ENCODE data around the gene FMNL2. TPM values are rescaled to one million over a fixed set of nuclear protein-coding genes. Genes with fewer than 3 reads are reported as not detected.

The FMNL2 gene
- total RNA-seq, 1 experiment from 2014 or later: 16.3 TPM

GRCh38 chr2:152606081-152606480, 271.1 kb downstream of the FMNL2 start:
- in situ Hi-C loops (cut with HindIII; ENCODE audit: low sequenced_read_pairs): no loop called here
- no peak for DNase-seq (ENCODE audit: low spot score)

- DNase-seq (ENCODE audit: low spot score): no peak
- in situ Hi-C loops (cut with HindIII; ENCODE audit: low sequenced_read_pairs): no loop called here
Measured at GRCh38 chr2:152606941-152607340, 272.0 kb downstream of the FMNL2 start.

GRCh38 chr2:152607793-152608300, 272.9 kb downstream of the FMNL2 start:
- in situ Hi-C loops (cut with HindIII; ENCODE audit: low sequenced_read_pairs): no loop called here
- DNase-seq (ENCODE audit: low spot score): no peak

GRCh38 chr2:152609154-152609553, 274.2 kb downstream of the FMNL2 start:
- DNase-seq (ENCODE audit: low spot score): no peak
- in situ Hi-C loops (cut with HindIII; ENCODE audit: low sequenced_read_pairs): no loop called here

GRCh38 chr2:152609699-152610098, 274.7 kb downstream of the FMNL2 start:
- DNase-seq (ENCODE audit: low spot score): no peak
- in situ Hi-C loops (cut with HindIII; ENCODE audit: low sequenced_read_pairs): no loop called here

GRCh38 chr2:152611458-152612231, 276.7 kb downstream of the FMNL2 start:
- in situ Hi-C loops (cut with HindIII; ENCODE audit: low sequenced_read_pairs): no loop called here
- peak; percentile 30 for DNase-seq (ENCODE audit: low spot score)

GRCh38 chr2:152613235-152613634, 278.3 kb downstream of the FMNL2 start:
- no peak for DNase-seq (ENCODE audit: low spot score)
- in situ Hi-C loops (cut with HindIII; ENCODE audit: low sequenced_read_pairs): no loop called here

- in situ Hi-C loops (cut with HindIII; ENCODE audit: low sequenced_read_pairs): no loop called here
- no peak for DNase-seq (ENCODE audit: low spot score)
Measured at GRCh38 chr2:152615177-152615576, 280.2 kb downstream of the FMNL2 start.

GRCh38 chr2:152617456-152618192, 282.6 kb downstream of the FMNL2 start:
- in situ Hi-C loops (cut with HindIII; ENCODE audit: low sequenced_read_pairs): no loop called here
- no peak for DNase-seq (ENCODE audit: low spot score)

GRCh38 chr2:152618193-152618564, 283.2 kb downstream of the FMNL2 start:
- in situ Hi-C loops (cut with HindIII; ENCODE audit: low sequenced_read_pairs): no loop called here
- DNase-seq (ENCODE audit: low spot score): no peak

GRCh38 chr2:152620208-152620607, 285.2 kb downstream of the FMNL2 start:
- in situ Hi-C loops (cut with HindIII; ENCODE audit: low sequenced_read_pairs): no loop called here
- peak; percentile 71 for DNase-seq (ENCODE audit: low spot score)

GRCh38 chr2:152620985-152621384, 286.0 kb downstream of the FMNL2 start:
- no peak for DNase-seq (ENCODE audit: low spot score)
- in situ Hi-C loops (cut with HindIII; ENCODE audit: low sequenced_read_pairs): no loop called here

GRCh38 chr2:152622219-152622618, 287.2 kb downstream of the FMNL2 start:
- DNase-seq (ENCODE audit: low spot score): peak; percentile 52
- in situ Hi-C loops (cut with HindIII; ENCODE audit: low sequenced_read_pairs): no loop called here

GRCh38 chr2:152623076-152623740, 288.2 kb downstream of the FMNL2 start:
- no peak for DNase-seq (ENCODE audit: low spot score)
- in situ Hi-C loops (cut with HindIII; ENCODE audit: low sequenced_read_pairs): no loop called here

- no peak for DNase-seq (ENCODE audit: low spot score)
- in situ Hi-C loops (cut with HindIII; ENCODE audit: low sequenced_read_pairs): no loop called here
Measured at GRCh38 chr2:152623775-152624174, 288.8 kb downstream of the FMNL2 start.

GRCh38 chr2:152624805-152625204, 289.8 kb downstream of the FMNL2 start:
- DNase-seq (ENCODE audit: low spot score): no peak
- in situ Hi-C loops (cut with HindIII; ENCODE audit: low sequenced_read_pairs): no loop called here

GRCh38 chr2:152626911-152627339, 292.0 kb downstream of the FMNL2 start:
- no peak for DNase-seq (ENCODE audit: low spot score)
- in situ Hi-C loops (cut with HindIII; ENCODE audit: low sequenced_read_pairs): no loop called here

GRCh38 chr2:152627351-152627957, 292.5 kb downstream of the FMNL2 start:
- DNase-seq (ENCODE audit: low spot score): peak; percentile 63
- in situ Hi-C loops (cut with HindIII; ENCODE audit: low sequenced_read_pairs): no loop called here

GRCh38 chr2:152629202-152629601, 294.2 kb downstream of the FMNL2 start:
- in situ Hi-C loops (cut with HindIII; ENCODE audit: low sequenced_read_pairs): no loop called here
- DNase-seq (ENCODE audit: low spot score): no peak

- no peak for DNase-seq (ENCODE audit: low spot score)
- in situ Hi-C loops (cut with HindIII; ENCODE audit: low sequenced_read_pairs): no loop called here
Measured at GRCh38 chr2:152630466-152630865, 295.5 kb downstream of the FMNL2 start.
